GM12873 (cell line): ENCODE measurements around the gene SLC6A11.

ENCODE experiments used
- CTCF ChIP-seq: IDR thresholded peaks from 2 replicates; pipeline ENCODE4 v1.5.1; 2012; ENCODE audit warnings: low read depth, mild to moderate bottlenecking, moderate library complexity, low read length, control low read depth; ENCODE audit not compliant: insufficient read depth; ENCODE audit errors: missing control alignments

SLC6A11 gene

GRCh38 chr3:10841100-10841499 lies 25.1 kb downstream of the SLC6A11 start:
- TF ChIP-seq CTCF = no peak

GRCh38 chr3:10843378-10843777 lies 27.4 kb downstream of the SLC6A11 start:
- no peak for TF ChIP-seq CTCF

GRCh38 chr3:10845001-10845761 lies 29.2 kb downstream of the SLC6A11 start:
- TF ChIP-seq CTCF = no peak

GRCh38 chr3:10845839-10846656 lies 30.0 kb downstream of the SLC6A11 start:
- no peak for TF ChIP-seq CTCF

- TF ChIP-seq CTCF = no peak
Measured at GRCh38 chr3:10846657-10846975, 30.6 kb downstream of the SLC6A11 start.

- TF ChIP-seq CTCF = no peak
Measured at GRCh38 chr3:10848261-10848660, 32.2 kb downstream of the SLC6A11 start.

- no peak for TF ChIP-seq CTCF
Measured at GRCh38 chr3:10852066-10852808, 36.2 kb downstream of the SLC6A11 start.
